Activated CD4-positive, alpha-beta T cell treated with anti-CD3 and anti-CD28 coated beads, Interleukin-2, amount 10 ng/mL, durations not matched to agents 7 days and 5 days (primary cell): ENCODE results near the gene NPB. TPM values are rescaled to one million over a fixed set of nuclear protein-coding genes. Genes with fewer than 3 reads are reported as not detected.

Experiments used
- CTCF ChIA-PET: fragments of 350-600 bp; sonication (Branson Sonifier 250); formaldehyde crosslinking; loops from one replicate; lab custom pipeline; 2021; ENCODE audit warnings: antibody characterized with exemption; lab: Charles Lee
- POLR2A ChIA-PET: fragments of 350-600 bp; sonication (Branson Sonifier 250); formaldehyde crosslinking; loops from one replicate; lab custom pipeline; 2021; ENCODE audit warnings: antibody characterized with exemption; lab: Charles Lee
- DNase-seq: peaks from one replicate; pipeline ENCODE4 v3.0.0-alpha.2; 2020
- H3K27ac Mint-ChIP-seq: one replicate; pipeline ENCODE4 v1.8.0; 2021; ENCODE audit warnings: mild to moderate bottlenecking, moderate library complexity, mixed read lengths
- H3K27me3 Mint-ChIP-seq: one replicate; pipeline ENCODE4 v1.8.0; 2021; ENCODE audit warnings: mixed read lengths
- H3K36me3 Mint-ChIP-seq: one replicate; pipeline ENCODE4 v1.8.0; 2021; ENCODE audit warnings: low read depth, mixed read lengths
- H3K4me1 Mint-ChIP-seq: one replicate; pipeline ENCODE4 v1.8.0; 2021; ENCODE audit warnings: mixed read lengths
- H3K4me3 Mint-ChIP-seq: one replicate; pipeline ENCODE4 v1.8.0; 2021; ENCODE audit warnings: mild to moderate bottlenecking, moderate library complexity, mixed read lengths
- H3K9me3 Mint-ChIP-seq: one replicate; pipeline ENCODE4 v1.8.0; 2021; ENCODE audit warnings: mixed read lengths
- total RNA-seq, 2 experiments: library from RNA; stranded (reverse); gene quantifications; one replicate each; pipeline ENCODE4 v1.2.3, GENCODE V29; 2021

NPB gene
- total RNA-seq, 2 experiments from 2014 or later: 0.48 to 0.69 TPM

- POLR2A ChIA-PET: no interaction called here
- no peaks in the 10 kb centered on the region for H3K27me3 Mint-ChIP-seq
These were observed 6.6 kb upstream of the NPB start for GRCh38 chr17:81895400-81895799.

GRCh38 chr17:81898029-81898866 is 3.8 kb upstream of the NPB start:
- Mint-ChIP-seq H3K9me3 (no peaks in the 10 kb centered on the region), H3K27me3 (peaks cover 7% of the 10 kb centered on the region), H3K27ac (no peak overlapping the region), H3K36me3 (peaks cover 19% of the 10 kb centered on the region), H3K4me3 (no peak overlapping the region), H3K4me1 (peaks cover 6% of the 10 kb centered on the region)
- CTCF ChIA-PET: interaction anchor here (1.3 kb wide), 1 partner anchor 19 kb away, joined by 3 read pairs; no protein-coding TSS in a partner anchor
- no peak for DNase-seq
- POLR2A ChIA-PET: no interaction called here

More at GRCh38 chr17:81895400-81895799, 6.6 kb upstream of the NPB start:
- H3K9me3 Mint-ChIP-seq: no peaks in the 10 kb centered on the region
- H3K36me3 Mint-ChIP-seq: peaks cover 24% of the 10 kb centered on the region
- CTCF ChIA-PET: no interaction called here
- H3K4me3 Mint-ChIP-seq: no peak overlapping the region
- H3K27ac Mint-ChIP-seq: no peak overlapping the region
- no peak for DNase-seq
- peaks cover 7% of the 10 kb centered on the region for H3K4me1 Mint-ChIP-seq

- POLR2A ChIA-PET: no interaction called here
- peaks cover 9% of the 10 kb centered on the region for H3K27me3 Mint-ChIP-seq
- DNase-seq: no peak
- peaks cover 6% of the 10 kb centered on the region for H3K4me1 Mint-ChIP-seq
- CTCF ChIA-PET: no interaction called here
- H3K4me3 Mint-ChIP-seq: no peak overlapping the region
- H3K9me3 Mint-ChIP-seq: no peaks in the 10 kb centered on the region
- peaks cover 16% of the 10 kb centered on the region for H3K36me3 Mint-ChIP-seq
- H3K27ac Mint-ChIP-seq: no peak overlapping the region
These were observed 3.2 kb upstream of the NPB start for GRCh38 chr17:81898885-81899284.

- no peaks in the 10 kb centered on the region for H3K9me3 Mint-ChIP-seq
- DNase-seq: no peak
- H3K27me3 Mint-ChIP-seq: peaks cover 9% of the 10 kb centered on the region
- H3K27ac Mint-ChIP-seq: no peak overlapping the region
- POLR2A ChIA-PET: no interaction called here
- peaks cover 16% of the 10 kb centered on the region for H3K36me3 Mint-ChIP-seq
- no peak overlapping the region for H3K4me3 Mint-ChIP-seq
- CTCF ChIA-PET: interaction anchor here (0.7 kb wide), 1 partner anchor 60 kb away, joined by 3 read pairs; no protein-coding TSS in a partner anchor
- H3K4me1 Mint-ChIP-seq: peaks cover 6% of the 10 kb centered on the region
These were observed 2.4 kb upstream of the NPB start for GRCh38 chr17:81899514-81900166.

GRCh38 chr17:81900181-81900820 is 1.7 kb upstream of the NPB start:
- ChIA-PET CTCF (interaction anchor here (0.7 kb wide), 1 partner anchor 59 kb away, joined by 3 read pairs; no protein-coding TSS in a partner anchor), POLR2A (no interaction called here)
- Mint-ChIP-seq H3K9me3 (no peaks in the 10 kb centered on the region), H3K27ac (no peak overlapping the region), H3K4me1 (peaks cover 6% of the 10 kb centered on the region), H3K4me3 (no peak overlapping the region), H3K27me3 (peaks cover 9% of the 10 kb centered on the region), H3K36me3 (peaks cover 14% of the 10 kb centered on the region)
- no peak for DNase-seq

- H3K36me3 Mint-ChIP-seq: peaks cover 12% of the 10 kb centered on the region
- ChIA-PET POLR2A (no interaction called here), CTCF (interaction anchor here (1.9 kb wide), 1 partner anchor 9 kb away, joined by 5 read pairs; no protein-coding TSS in a partner anchor)
- no peak for DNase-seq
- H3K27ac Mint-ChIP-seq: no peak overlapping the region
- H3K4me1 Mint-ChIP-seq: peaks cover 6% of the 10 kb centered on the region
- no peak overlapping the region for H3K4me3 Mint-ChIP-seq
- no peaks in the 10 kb centered on the region for H3K9me3 Mint-ChIP-seq
- peaks cover 9% of the 10 kb centered on the region for H3K27me3 Mint-ChIP-seq
These were observed 643 bp upstream of the NPB start for GRCh38 chr17:81901167-81902022.

- Mint-ChIP-seq H3K27me3 (peaks cover 9% of the 10 kb centered on the region), H3K4me3 (no peak overlapping the region), H3K27ac (no peak overlapping the region), H3K4me1 (peaks cover 6% of the 10 kb centered on the region), H3K9me3 (no peaks in the 10 kb centered on the region), H3K36me3 (peaks cover 12% of the 10 kb centered on the region)
- no peak for DNase-seq
- ChIA-PET CTCF (interaction anchor here (1.9 kb wide), 1 partner anchor 10 kb away, joined by 5 read pairs; no protein-coding TSS in a partner anchor), POLR2A (no interaction called here)
These were observed 796 bp downstream of the NPB start for GRCh38 chr17:81902653-81903414.

- CTCF ChIA-PET: no interaction called here
- Mint-ChIP-seq H3K27me3 (peaks cover 9% of the 10 kb centered on the region), H3K4me3 (no peak overlapping the region), H3K27ac (no peak overlapping the region), H3K4me1 (peaks cover 6% of the 10 kb centered on the region), H3K36me3 (peaks cover 11% of the 10 kb centered on the region), H3K9me3 (no peaks in the 10 kb centered on the region)
- no peak for DNase-seq
- POLR2A ChIA-PET: no interaction called here
These were observed 1.4 kb downstream of the NPB start for GRCh38 chr17:81903415-81903831.

- ChIA-PET CTCF (no interaction called here), POLR2A (no interaction called here)
- peaks cover 9% of the 10 kb centered on the region for H3K27me3 Mint-ChIP-seq
- no peak overlapping the region for H3K27ac Mint-ChIP-seq
- no peak for DNase-seq
- H3K4me1 Mint-ChIP-seq: peaks cover 6% of the 10 kb centered on the region
- H3K4me3 Mint-ChIP-seq: no peak overlapping the region
- H3K9me3 Mint-ChIP-seq: no peaks in the 10 kb centered on the region
- peaks cover 10% of the 10 kb centered on the region for H3K36me3 Mint-ChIP-seq
These were observed 2.0 kb downstream of the NPB start for GRCh38 chr17:81903896-81904599.

- Mint-ChIP-seq H3K4me1 (peaks cover 10% of the 10 kb centered on the region), H3K4me3 (no peak overlapping the region)
These were observed 2.8 kb downstream of the NPB start for GRCh38 chr17:81904600-81905423.

More at GRCh38 chr17:81904600-81905423, 2.8 kb downstream of the NPB start:
- CTCF ChIA-PET: no interaction called here
- Mint-ChIP-seq H3K27me3 (peaks cover 9% of the 10 kb centered on the region), H3K36me3 (peaks cover 9% of the 10 kb centered on the region), H3K9me3 (no peaks in the 10 kb centered on the region), H3K27ac (no peak overlapping the region)
- no peak for DNase-seq
- POLR2A ChIA-PET: no interaction called here
